Tongue (tissue), 2 donors: ENCODE measurements around the gene RGS10. TPM values are rescaled to one million over a fixed set of nuclear protein-coding genes. Genes with fewer than 3 reads are reported as not detected.

ENCODE experiments used
- DNase-seq: peaks from one replicate; pipeline ENCODE4 v3.0.0-alpha.2; 2015
- total RNA-seq: library from RNA; depleted of rRNA; stranded (reverse); fragments of >200 nt; gene quantifications from one replicate; pipeline ENCODE4 v1.2.3, GENCODE V29; 2014

The RGS10 gene
- total RNA-seq, 1 donor from 2014 or later: 30.3 TPM

DNA sequence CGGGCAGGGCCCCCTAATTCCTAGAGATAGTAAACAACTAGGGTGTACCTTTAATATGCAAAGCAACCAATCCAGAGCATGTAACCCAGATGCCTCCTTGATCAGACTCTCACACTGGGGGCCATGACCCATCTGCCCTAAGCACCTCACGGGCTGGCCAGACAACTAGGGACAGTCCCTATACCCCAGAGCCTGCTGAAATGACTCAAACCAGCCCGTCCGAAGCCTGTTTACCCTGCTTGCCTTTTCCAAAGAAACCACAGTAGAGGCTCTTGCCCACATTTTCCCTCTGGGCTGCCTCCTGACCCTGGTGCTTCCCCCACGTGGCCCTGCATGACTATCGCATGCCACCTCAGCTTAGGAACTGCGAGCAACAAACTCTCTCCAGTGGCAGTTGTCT lies 46.2 kb downstream of the RGS10 start:
- DNase-seq: no peak

DNA sequence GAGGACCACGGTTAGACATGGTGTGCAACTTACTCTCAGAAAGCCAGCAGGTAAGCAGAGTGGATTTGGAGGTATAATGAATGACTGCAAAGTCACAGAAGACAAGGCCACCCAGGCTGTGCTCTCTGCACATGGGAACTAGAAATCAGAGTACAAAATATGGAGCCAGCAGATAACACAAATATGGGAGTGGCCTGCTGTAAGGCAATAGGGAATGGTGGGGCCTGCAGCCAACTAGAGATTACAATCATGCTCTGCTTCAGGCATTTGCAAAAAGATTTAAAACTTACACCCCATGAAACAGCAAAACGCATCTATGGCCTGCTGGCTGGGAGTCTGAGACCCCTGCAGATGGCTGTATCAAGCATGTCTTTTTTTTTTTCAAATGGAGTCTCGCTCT lies 47.0 kb downstream of the RGS10 start:
- DNase-seq: no peak

DNA sequence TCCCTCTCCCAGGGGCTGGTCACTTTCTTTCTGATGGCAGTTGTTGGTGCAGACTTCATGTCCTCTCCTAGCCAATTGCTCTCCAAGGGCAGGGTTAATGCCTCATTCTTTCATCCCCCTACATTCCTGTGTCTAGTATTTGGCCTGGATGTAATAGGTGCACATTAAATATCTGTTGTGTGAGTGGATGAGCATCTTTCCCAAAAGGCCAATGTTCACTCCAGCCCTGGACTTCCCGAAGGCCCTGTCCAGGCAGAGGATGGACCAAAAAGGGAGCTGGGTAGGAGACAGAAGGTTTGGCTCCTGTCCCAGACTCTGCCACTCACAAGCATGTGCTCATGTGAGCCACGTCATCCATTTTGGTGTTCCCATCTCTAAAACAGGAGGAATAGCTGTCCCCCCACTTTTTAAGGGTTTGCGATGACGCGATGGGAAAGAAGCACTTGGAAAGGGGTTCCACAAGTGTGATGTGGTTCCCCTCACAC lies 47.5 kb downstream of the RGS10 start:
- no peak for DNase-seq

DNA sequence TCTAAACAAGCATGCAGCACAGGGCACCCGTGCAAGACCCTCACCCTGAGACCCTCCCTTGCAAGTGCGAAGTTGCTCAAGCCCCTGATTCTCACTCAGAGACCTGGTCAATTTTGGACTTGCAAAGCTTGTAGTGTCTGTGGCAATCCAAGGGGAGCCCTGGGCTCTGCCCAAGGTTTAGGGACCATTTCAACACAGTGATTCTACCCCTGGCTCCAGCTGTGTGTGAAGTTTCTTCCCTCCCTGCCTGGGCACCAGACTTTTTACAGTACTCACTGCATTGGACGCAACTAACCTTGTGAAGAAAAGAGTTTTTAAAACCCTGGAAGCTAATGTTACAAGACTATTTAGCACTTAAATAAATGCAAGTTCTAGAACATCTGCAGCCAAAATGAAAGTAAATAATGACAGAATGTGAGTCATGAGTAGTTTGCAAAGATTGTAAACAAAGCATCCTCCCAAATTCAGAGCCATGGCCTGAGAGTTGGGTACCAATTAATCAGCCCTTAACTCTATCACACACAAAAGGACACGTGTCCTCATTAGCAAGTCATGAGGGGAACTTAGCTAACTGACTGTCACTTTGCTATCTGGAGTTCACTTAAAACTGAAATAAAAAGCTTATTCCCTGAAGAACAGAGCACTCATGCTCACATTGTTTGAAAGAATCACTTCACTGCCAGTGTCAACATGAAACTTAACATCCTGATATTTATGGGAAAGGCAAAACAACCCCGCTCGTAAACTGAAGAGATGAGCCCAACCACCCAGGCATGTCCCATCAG lies 48.1 kb downstream of the RGS10 start:
- DNase-seq: no peak

DNA sequence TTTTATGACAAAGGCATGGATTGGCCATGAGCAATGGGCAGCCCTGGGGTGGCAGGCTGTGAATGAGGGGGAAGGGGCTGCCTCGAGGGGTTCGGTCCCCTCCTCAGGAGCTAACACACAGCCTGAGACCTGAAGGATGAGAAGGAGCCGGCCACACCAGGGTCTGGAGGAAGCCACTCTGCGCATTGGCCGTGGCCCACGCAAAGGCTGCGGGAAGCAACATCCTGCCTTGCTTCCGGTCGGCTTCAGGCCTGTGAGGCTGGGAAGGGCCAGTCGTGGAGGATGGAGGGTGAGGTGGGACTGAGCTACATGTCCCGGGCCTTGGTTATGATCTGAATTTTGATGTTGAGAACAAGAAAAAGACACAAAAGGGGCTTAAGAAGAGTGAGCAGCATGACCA lies 49.4 kb downstream of the RGS10 start:
- DNase-seq: no peak

DNA sequence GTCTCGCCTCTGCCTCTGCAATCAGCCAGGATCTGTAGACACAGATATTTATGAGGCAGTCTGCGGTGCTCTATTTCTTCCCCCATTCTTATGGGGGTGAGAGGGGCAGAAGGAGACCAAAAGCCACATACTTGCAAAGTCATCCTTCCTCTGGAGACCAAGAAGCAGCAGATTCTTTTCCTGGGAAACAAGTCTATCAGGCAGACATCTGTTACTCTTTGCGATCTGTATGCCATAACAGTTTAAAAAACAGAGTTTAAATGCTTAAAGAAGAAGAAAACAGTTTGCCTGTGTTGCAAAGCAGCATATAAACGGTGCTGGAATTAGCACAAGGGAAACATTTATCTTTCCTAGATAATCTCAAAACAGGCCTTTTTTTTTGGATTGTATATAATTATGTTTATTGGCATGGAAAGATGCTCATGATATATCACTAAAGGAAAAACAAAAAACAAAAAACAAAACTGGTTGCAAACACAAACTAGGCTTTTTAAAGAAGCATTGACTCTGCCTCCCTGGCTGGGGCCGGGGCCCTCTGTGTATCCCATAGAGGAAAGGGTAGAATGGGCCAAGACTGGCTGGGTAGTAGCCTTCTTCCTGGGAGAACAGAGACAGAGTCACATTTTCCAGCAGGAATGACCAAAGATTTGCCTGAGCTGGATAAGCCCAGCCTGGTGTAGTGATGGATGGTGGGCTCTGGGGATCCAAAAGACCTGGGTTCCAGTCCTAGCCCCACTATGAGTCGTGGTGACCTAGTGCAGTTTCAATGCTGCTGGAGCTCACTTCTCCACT lies 50.4 kb downstream of the RGS10 start:
- DNase-seq: no peak

DNA sequence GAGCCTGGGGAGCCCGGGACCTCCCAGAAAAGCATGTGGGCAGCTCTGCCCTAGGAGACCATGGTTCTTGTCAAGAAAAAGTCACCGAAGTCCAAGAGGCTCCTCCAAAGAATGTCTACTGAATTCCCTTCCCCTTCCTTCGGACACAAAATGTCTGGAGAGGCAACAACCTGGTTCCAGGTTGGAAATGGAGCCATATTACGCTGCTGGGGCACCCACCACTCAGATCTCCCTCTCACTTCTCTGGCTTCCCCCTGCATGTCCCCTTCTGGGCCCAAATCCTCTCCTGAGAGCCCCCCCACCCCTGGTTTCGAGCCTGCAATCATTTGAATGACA lies 52.6 kb downstream of the RGS10 start:
- no peak for DNase-seq

DNA sequence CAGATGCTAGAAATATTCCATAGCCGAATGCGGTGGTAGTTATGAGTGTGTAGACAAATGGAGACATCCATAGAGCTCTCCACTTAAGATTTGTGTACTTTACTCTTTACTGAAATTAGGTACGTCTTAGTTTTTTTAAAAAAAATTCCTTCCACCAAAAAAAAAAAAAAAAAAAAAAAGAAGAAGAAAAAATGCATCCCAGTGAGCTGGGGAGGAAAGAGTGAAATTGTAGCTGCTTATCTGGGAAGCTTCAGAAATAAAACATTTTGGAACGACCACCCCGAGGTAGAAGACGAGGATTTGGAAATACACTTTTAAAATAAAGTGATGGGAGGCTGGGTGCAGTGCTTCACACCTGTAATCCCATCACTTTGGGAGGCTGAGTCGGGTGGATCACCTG lies 53.8 kb downstream of the RGS10 start:
- DNase-seq: no peak

DNA sequence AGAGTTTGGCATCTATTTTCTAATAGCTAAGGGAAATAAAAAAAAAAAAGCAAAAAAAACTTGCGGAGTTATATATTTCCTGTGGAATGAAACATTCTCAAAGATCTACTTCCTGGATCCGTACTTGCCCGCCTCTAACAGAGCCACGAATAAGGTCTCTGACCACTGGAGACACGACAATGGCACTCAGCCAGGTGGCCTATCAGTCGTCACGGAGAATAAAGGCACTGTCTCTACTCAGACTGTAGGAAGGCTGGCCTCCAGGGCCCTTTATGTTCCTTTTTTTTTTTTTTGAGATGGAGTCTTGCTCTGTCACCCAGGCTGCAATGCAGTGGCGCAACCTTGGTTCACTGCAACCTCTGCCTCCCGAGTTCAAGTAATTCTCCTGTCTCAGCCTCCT lies 58.7 kb downstream of the RGS10 start:
- no peak for DNase-seq

DNA sequence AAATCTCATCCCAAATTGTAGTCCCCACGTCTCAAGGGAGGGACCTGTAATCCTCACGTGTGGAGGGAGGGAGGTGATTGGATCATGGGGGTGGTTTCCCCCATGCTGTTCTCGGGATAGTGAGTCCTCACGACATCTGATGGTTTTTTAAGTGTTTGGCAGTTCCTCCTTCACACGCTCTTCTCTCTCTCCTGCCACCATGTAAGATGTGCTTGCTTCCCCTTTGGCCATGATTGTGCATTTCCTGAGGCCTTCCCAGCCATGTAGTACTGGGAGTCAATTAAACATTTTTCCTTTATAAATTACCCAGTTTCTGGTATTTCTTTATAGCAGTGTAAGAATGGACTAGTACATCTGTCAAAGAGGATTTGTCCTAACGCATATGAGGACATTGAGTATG lies 59.5 kb downstream of the RGS10 start:
- DNase-seq: no peak

DNA sequence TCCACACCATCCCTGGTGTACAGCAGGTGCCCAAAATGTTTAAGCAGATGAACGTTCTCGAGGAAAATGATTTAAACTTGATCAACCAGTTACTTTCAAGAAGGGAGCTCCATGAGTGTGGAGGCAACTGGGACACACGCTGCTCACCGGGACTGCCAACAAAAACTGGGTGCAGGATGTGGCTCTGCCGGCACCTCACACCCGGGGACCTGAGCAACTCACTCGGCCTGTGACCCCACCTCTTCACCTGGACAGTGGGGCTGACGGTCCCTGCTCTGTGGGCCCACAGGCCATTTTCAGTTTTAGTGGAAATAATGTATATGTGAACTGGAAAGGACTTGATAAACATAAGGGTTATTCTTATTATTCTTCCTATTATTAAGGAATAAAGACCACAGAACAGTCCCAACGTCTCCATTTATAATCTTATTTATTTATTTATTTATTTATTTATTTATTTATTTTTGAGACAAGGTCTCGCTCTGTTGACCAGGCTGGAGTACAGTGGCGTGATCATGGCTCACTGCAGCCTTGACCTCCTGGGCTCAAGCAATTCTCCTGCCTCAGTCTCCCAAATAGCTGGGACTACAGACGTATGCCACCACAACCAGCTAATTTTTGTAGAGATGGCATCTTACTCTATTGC lies 60.6 kb downstream of the RGS10 start:
- no peak for DNase-seq

DNA sequence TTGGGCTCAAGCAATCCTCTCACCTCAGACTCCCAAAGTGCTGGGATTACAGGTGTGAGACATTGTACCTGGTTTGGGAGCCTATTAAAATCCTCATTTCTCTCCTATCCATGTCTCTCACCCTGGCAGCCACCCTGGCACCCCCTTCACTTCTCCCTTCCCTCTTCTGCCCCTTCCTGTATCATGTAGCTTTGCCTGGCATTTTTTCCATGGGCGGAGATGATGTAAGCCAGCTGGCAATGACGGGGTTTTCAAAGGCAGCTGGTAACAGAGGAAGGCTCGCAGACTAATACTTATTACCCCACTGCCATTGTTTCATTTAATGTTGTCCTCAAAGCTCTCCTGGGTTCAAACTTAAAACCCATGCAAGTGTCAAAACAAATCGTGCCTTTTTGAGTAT lies 61.9 kb downstream of the RGS10 start:
- peak; percentile 90 for DNase-seq

DNA sequence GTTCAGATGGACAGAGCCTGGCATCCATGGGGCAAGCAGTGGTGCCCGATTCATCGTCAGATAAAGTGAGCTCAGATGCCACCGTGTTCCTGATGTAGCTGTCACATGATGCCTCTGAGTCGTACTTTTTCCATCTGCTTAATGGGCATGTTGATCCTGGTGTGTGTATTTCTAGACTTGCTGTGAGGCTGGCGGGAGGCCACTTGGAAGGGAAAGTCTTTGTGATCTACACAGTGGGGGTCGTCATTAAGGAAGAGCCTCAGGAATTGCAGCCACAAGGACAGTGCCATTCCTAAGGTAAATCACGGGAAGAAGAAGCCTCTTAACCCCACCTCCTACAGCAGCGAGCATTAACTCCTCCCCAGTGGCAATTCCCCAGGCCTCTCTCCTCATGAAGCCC lies 63.0 kb downstream of the RGS10 start:
- DNase-seq: no peak

DNA sequence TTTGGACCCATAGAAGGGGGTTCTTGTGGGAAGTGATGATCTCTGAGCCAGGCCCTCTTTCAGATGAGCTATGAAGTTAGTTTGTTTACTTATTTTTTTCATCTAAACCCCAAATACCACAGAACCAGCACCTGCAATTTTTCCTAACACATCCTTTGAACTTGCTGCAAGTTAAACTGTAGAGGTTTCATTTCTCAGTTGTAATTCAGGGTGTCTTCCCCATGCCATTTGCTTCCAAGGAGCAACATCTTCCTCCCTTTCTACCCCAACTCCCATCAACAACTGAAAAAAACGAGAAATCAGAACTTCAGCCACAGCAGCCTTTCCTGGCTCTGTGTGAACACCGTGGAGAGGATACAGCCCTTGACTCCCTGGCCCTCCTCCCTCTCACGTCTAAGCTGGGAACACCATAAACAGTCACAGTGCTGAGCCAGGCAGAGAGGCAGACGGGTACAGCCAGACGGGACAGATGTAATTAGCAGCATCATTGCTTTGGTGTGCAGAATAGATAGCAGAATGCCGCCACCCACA lies 63.6 kb downstream of the RGS10 start:
- peak; percentile 33 for DNase-seq

DNA sequence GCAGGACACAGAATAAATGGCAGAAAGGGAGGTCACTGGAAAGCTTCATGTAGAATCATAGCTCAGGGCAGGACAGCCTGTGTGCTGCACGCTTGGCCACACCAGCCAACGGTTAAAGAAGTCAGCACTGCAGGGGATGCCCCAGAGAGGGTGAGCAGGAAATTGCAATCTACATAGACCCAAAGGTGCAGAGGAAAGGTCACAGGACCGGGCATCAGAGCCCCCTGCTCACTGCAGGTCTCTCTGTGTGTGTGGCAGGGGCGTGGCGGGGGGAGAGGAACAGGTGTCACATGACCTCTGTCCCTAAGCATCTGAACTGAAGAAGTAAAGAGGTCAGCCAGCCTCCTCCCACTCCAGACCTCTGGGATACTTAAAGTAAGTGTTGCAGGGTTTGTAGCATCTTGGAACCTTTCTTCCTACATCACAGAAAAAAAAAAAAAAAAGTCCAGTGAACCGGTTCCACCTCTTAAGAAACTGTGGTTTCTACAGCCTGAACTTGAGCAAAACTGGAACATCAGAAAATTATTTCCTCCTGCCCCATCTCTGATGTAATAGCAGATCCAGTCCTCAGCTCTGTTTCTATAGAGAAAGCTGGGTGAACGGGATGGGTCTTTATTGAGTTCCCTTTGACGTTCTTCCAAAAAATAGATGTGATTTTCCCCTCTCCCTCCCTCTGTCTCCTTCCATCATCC lies 64.3 kb downstream of the RGS10 start:
- no peak for DNase-seq

DNA sequence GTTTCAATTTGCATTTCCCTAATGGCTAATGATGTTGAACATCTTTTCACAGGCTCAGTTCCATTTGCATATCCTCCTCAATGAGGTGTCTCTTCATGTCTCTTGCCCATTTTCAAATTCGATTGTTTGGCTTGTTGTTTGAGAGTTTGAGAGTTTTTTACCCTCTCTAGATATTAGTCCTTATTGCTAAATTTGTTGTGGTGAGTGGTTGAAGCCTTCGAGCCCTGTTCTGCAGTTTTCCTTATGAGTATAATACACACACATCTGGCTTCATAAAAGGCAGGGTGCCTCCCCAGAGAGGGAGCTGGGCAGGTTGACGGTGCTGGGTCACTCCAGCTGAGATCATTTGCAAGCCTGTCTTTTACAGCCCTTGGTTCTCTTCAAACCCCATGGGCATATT lies 65.1 kb downstream of the RGS10 start:
- DNase-seq: no peak

DNA sequence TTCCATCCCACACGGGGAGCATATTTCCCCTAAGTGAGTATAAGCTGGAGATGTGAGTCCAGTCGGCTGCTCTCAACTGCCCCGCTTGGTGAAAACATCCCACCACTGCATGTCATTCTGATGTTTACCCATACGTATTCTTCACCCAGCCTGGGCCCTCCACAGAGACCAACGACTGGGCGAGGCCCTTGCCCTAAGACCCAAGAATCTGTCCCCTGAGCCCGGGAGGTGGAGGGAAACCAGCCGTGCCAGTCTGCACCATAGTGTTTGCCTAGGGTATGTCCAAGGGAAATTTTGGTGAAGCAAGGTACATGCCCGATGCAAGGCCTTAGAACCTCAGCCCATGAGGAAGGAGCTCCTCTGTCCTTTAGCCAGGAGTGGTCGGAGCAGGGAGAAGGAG lies 67.9 kb downstream of the RGS10 start:
- no peak for DNase-seq

DNA sequence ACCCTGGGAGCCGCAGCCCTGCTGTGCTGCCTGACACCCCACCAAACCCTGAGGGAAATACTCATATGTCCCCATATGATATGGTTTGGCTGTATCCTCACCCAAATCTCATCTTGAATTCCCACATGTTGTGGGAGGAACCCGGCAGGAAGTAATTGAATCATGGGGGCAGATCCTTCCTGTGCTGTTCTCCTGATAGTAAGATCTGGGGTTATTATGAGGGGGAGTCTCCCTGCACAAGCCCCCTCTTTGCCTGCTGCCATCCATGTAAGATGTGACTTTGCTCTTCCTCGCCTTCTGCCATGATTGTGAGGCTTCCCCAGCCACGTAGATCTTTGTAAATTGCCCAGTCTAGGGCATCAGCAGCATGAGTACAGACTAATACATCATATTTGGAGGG lies 68.7 kb downstream of the RGS10 start:
- no peak for DNase-seq

DNA sequence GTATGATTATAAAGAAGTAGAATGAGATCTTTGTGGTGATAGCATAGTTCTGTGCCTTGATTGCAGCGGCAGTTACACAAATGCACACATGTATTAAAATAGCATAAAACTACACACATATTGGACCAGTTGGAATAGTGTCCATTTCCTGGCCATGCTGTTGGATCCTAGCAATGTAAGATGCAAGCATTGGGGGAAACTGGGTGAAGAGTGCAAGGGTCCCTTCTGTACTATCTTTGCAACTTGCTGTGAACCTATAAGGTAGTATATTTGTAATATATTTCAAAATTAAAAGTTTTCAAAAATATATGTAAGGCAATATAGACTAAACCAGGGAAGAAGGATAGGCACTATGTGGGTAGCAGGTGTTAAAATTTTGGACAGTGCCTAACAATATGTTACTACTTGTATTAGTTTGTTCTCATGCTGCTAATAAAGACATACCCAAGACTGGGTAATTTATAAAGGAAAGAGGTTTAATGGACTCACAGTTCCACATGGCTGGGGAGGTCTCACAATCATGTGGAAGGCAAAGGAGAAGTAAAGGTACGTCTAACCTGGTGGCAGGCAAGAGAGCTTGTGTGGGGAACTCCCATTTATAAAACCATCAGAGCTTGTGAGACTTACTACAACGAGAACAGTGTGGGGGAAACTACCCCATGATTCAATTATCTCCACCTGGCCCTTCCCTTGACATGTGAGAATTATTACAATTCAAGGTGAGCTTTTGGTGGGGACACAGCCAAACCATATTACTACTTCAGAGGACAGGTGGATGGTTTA lies 71.4 kb downstream of the RGS10 start:
- DNase-seq: no peak

DNA sequence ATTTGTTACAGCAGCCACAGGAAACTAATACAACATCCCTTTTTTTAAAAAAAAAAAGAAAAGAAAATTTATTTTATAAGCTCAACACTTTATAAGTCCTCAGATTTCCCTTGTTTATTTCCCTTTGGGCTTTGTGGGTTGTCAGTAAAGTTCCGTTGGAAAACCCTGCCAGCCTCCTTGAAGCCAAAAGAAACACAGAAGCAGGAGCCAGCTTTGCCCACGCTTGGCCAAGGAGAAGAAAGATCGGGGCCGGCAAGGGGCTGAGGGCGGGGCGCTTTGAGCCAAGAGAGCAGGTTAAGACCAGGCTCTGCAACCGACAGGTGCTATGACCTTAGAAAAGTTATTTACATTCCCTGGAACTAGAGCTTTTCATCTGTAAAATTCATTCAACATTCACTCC lies 72.7 kb downstream of the RGS10 start:
- DNase-seq: no peak

DNA sequence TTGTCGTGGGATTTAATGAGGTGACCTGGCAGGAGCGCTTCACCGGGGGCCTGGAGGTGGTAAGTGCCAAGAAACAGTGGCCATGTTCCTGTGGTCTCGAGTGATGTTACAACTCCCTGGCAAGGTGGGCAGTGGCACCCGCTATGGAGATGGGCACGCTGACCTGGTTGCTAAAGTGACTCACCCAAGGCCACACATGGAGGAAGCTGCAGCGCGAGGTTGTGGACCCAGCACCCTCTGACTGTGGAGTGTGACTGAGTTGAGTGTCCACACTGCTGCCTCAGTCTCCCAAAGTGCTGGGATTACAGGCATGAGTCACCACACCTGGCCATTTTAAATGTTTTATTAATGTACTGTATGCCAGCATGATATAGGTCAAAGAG lies 73.2 kb downstream of the RGS10 start:
- DNase-seq: no peak
